T-helper 2 cell treated with Interferon-gamma antibody and Interleukin-4, amounts not matched to agents 5 μg/mL and 100 μg/mL, for 36 hours (primary cell): ENCODE measurements around the gene UNC45B.
"Not testable (repeated sequence)": the region's sequence is repeated elsewhere in the genome, so short reads cannot be mapped to it uniquely, and the experiment has no call there.

Experiments used
- DNase-seq: peaks from one replicate; pipeline ENCODE4 v3.0.0; 2021; ENCODE audit warnings: low spot score
- H3K27ac Mint-ChIP-seq: one replicate; pipeline ENCODE4 v1.8.0; 2021; ENCODE audit warnings: mild to moderate bottlenecking, mixed read lengths
- H3K27me3 Mint-ChIP-seq: one replicate; pipeline ENCODE4 v1.8.0; 2021; ENCODE audit warnings: low read depth, mixed read lengths
- H3K36me3 Mint-ChIP-seq: one replicate; pipeline ENCODE4 v1.8.0; 2021; ENCODE audit warnings: low read depth, mixed read lengths
- H3K4me1 Mint-ChIP-seq: one replicate; pipeline ENCODE4 v1.8.0; 2021; ENCODE audit warnings: low read depth, mixed read lengths
- H3K4me3 Mint-ChIP-seq: one replicate; pipeline ENCODE4 v1.8.0; 2022; ENCODE audit warnings: mild to moderate bottlenecking, moderate library complexity, mixed read lengths
- H3K9me3 Mint-ChIP-seq: one replicate; pipeline ENCODE4 v1.8.0; 2021; ENCODE audit warnings: mixed read lengths

Gene UNC45B

GRCh38 chr17:35191001-35191695 lies 43.5 kb downstream of the UNC45B start:
- no peak overlapping the region for H3K27ac Mint-ChIP-seq
- no peak overlapping the region for H3K4me3 Mint-ChIP-seq

GRCh38 chr17:35192708-35193107 lies 45.1 kb downstream of the UNC45B start:
- peaks cover 23% of the 10 kb centered on the region for H3K4me1 Mint-ChIP-seq
- peaks cover 5% of the 10 kb centered on the region for H3K27me3 Mint-ChIP-seq
- peaks cover 11% of the 10 kb centered on the region for H3K36me3 Mint-ChIP-seq
- H3K4me3 Mint-ChIP-seq: no peak overlapping the region
- H3K9me3 Mint-ChIP-seq: peaks cover 14% of the 10 kb centered on the region
- DNase-seq: no peak
- no peak overlapping the region for H3K27ac Mint-ChIP-seq

More at GRCh38 chr17:35191001-35191695, 43.5 kb downstream of the UNC45B start:
- DNase-seq: no peak
- peaks cover 32% of the 10 kb centered on the region for H3K4me1 Mint-ChIP-seq
- peaks cover 2% of the 10 kb centered on the region for H3K9me3 Mint-ChIP-seq
- H3K27me3 Mint-ChIP-seq: peaks cover 2% of the 10 kb centered on the region
- peaks cover 6% of the 10 kb centered on the region for H3K36me3 Mint-ChIP-seq

DNA sequence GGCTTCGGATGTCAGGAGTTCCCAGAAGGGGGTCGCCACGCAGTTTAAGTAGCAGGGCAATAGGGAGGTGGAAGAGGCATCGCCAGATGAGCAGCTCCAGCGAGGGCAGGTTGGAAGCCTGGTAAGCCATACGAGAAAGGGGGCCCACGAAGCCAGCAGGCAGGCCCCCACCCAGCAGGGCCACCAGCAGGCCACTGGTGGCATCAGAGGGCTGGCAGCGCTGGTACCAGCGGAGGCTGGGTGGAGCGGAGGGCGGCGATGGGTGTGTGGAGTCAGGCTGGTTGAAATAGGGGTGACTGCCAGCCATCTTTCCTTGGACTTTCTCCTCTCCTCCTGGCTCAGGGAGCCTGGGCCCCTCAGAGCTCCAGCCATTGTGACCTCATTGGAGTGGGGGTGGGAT lies 46.4 kb downstream of the UNC45B start, which contains the start of gene SLC35G3:
Gene SLC35G3 (minus strand): TSS at position 393 of the 400 bp plus-strand sequence. CDS start 86 bp downstream, at position 307.
- H3K36me3 Mint-ChIP-seq, H3K27ac Mint-ChIP-seq, H3K27me3 Mint-ChIP-seq, H3K4me3 Mint-ChIP-seq, DNase-seq: not testable (repeated sequence)
- Mint-ChIP-seq H3K4me1 (peaks cover 13% of the 10 kb centered on the region), H3K9me3 (peaks cover 17% of the 10 kb centered on the region)

DNA sequence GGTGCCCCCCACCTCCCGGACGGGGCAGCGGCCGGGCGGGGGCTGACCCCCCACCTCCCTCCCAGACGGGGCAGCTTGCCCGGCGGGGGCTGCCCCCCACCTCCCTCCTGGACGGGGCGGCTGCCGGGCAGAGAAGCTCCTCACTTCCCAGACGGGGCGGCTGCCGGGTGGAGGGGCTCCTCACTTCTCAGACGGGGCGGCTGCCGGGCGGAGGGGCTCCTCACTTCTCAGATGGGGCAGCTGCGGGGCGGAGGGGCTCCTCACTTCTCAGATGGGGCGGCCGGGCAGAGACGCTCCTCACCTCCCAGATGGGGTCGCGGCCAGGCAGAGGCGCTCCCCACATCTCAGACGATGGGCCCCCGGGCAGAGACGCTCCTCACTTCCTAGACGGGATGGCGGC lies 47.4 kb downstream of the UNC45B start:
- H3K27me3 Mint-ChIP-seq, DNase-seq, H3K4me3 Mint-ChIP-seq, H3K4me1 Mint-ChIP-seq, H3K36me3 Mint-ChIP-seq, H3K27ac Mint-ChIP-seq: not testable (repeated sequence)
- H3K9me3 Mint-ChIP-seq: peaks cover 28% of the 10 kb centered on the region

- Mint-ChIP-seq H3K9me3 (peaks cover 62% of the 10 kb centered on the region), H3K36me3 (peaks cover 14% of the 10 kb centered on the region), H3K27me3 (peaks cover 17% of the 10 kb centered on the region)
- not testable (repeated sequence) for H3K27ac Mint-ChIP-seq, H3K4me1 Mint-ChIP-seq, H3K4me3 Mint-ChIP-seq, DNase-seq
Observed at GRCh38 chr17:35202582-35202981, 55.0 kb downstream of the UNC45B start.

- H3K36me3 Mint-ChIP-seq: peaks cover 23% of the 10 kb centered on the region
- peaks cover 9% of the 10 kb centered on the region for H3K27me3 Mint-ChIP-seq
- no peak for DNase-seq
- peaks cover 61% of the 10 kb centered on the region for H3K4me1 Mint-ChIP-seq
- H3K9me3 Mint-ChIP-seq: peaks cover 34% of the 10 kb centered on the region
- H3K4me3 Mint-ChIP-seq: no peak overlapping the region
- H3K27ac Mint-ChIP-seq: peak overlapping the region; percentile 6
Observed at GRCh38 chr17:35210741-35211140, 63.1 kb downstream of the UNC45B start.

DNA sequence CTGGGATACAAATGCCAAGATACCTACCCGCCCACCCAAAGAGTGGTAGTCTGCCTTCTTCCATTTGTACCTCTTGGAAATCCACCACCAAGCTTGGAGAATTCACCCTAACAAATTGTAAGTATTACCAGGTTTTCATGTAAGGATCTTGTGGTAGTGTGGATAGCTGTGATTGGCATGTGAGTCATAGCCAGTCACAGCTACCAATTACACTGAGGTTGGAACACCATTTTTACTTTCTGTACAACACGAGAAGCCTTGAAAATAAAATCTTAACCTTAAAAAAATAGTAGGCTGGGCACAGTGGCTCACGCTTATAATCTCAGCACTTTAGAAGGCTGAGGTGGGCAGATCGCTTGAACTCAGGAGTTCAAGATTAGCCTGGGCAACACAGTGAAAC lies 65.1 kb downstream of the UNC45B start:
- peak overlapping the region; percentile 77 for H3K4me3 Mint-ChIP-seq
- peaks cover 24% of the 10 kb centered on the region for H3K36me3 Mint-ChIP-seq
- peaks cover 26% of the 10 kb centered on the region for H3K9me3 Mint-ChIP-seq
- peaks cover under 1% of the 10 kb centered on the region for H3K27me3 Mint-ChIP-seq
- peak overlapping the region; percentile 97 for H3K27ac Mint-ChIP-seq
- DNase-seq: no peak
- peaks cover 68% of the 10 kb centered on the region for H3K4me1 Mint-ChIP-seq

DNA sequence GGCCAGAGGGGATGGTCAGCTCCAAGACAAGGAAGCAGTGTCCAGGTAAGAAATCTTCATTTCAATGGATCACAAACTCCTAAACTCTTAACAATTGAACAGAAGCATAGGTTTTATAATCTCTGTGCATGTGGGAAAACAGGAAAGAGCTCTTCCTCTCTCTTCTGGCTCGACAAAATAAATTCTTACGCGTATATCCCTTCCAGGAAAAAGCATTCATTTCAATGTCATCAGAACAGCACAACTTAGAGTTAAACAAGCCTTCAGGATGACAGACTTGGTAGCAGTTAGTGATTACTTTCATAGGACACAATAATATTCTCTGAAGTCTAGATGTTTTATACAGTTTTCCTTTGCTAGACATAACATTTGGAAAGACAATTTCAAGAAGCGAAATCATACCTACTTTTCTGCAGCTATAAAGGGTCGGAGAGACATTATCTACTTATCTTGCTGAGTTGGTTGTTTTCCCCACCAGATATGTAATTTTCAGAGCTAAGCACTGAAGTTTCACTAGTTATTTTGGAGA lies 65.9 kb downstream of the UNC45B start:
- Mint-ChIP-seq H3K9me3 (peaks cover 23% of the 10 kb centered on the region), H3K27me3 (no peaks in the 10 kb centered on the region), H3K4me3 (peak overlapping the region; percentile 77), H3K27ac (peak overlapping the region; percentile 97), H3K4me1 (peaks cover 73% of the 10 kb centered on the region), H3K36me3 (peaks cover 27% of the 10 kb centered on the region)
- DNase-seq: no peak

DNA sequence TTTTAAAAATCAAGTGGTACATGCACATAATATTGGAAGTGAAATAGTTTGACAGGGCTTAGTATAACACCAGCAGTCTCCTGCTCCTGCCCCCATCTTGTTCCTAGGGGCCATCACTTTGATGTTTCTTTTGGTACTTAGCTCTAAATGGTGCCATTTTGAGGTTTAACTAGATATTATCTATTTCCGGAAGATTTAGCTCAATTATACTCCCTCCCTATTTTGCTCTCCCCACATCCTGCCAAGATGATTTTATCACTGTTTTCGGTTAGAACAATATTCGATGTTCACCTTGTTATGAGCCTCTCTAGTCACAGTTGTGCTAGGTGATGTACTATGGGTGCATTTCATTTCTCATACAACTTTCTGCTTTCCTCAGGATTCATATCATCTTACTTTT lies 66.6 kb downstream of the UNC45B start:
- DNase-seq: peak; percentile 63
- H3K4me1 Mint-ChIP-seq: peaks cover 76% of the 10 kb centered on the region
- peak overlapping the region; percentile 77 for H3K4me3 Mint-ChIP-seq
- H3K9me3 Mint-ChIP-seq: peaks cover 23% of the 10 kb centered on the region
- peak overlapping the region; percentile 97 for H3K27ac Mint-ChIP-seq
- H3K36me3 Mint-ChIP-seq: peaks cover 32% of the 10 kb centered on the region
- no peaks in the 10 kb centered on the region for H3K27me3 Mint-ChIP-seq

- H3K27ac Mint-ChIP-seq: peak overlapping the region; percentile 97
- peaks cover 18% of the 10 kb centered on the region for H3K9me3 Mint-ChIP-seq
- peaks cover 29% of the 10 kb centered on the region for H3K36me3 Mint-ChIP-seq
- peak; percentile 43 for DNase-seq
- no peaks in the 10 kb centered on the region for H3K27me3 Mint-ChIP-seq
- H3K4me3 Mint-ChIP-seq: peak overlapping the region; percentile 77
- peaks cover 79% of the 10 kb centered on the region for H3K4me1 Mint-ChIP-seq
Observed at GRCh38 chr17:35214631-35215273, 67.1 kb downstream of the UNC45B start.

DNA sequence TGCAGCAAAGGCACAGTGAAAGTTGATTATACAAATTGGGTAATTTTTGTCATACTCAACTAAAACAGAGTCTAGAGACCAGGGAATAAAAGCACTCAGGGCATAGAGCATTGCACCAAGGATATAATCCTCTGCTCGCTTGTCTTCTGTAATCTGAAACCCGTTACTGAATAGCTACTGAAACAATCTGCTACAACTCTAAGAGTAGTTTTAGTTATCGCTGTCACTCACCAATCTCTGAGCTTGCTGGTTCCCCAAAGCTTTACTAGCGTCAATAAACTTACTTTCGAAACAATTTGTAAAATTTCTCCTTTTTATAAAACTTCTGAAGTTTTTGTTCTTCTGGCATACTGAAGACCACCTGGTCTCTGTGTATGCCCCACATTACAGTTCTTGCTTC lies 69.5 kb downstream of the UNC45B start:
- Mint-ChIP-seq H3K4me1 (peaks cover 74% of the 10 kb centered on the region), H3K36me3 (peaks cover 27% of the 10 kb centered on the region), H3K27ac (peak overlapping the region; percentile 32), H3K4me3 (peak overlapping the region; percentile 21), H3K27me3 (no peaks in the 10 kb centered on the region), H3K9me3 (peaks cover 15% of the 10 kb centered on the region)
- DNase-seq: no peak

GRCh38 chr17:35218915-35219314 lies 71.3 kb downstream of the UNC45B start:
- no peak for DNase-seq
- H3K27ac Mint-ChIP-seq: peak overlapping the region; percentile 93

GRCh38 chr17:35222452-35222851 lies 74.8 kb downstream of the UNC45B start:
- Mint-ChIP-seq H3K36me3 (peaks cover 39% of the 10 kb centered on the region), H3K4me1 (peaks cover 33% of the 10 kb centered on the region), H3K27me3 (no peaks in the 10 kb centered on the region), H3K9me3 (peaks cover 33% of the 10 kb centered on the region), H3K27ac (no peak overlapping the region), H3K4me3 (no peak overlapping the region)
- no peak for DNase-seq

More at GRCh38 chr17:35218915-35219314, 71.3 kb downstream of the UNC45B start:
- H3K4me1 Mint-ChIP-seq: peaks cover 56% of the 10 kb centered on the region
- H3K4me3 Mint-ChIP-seq: peak overlapping the region; percentile 75
- no peaks in the 10 kb centered on the region for H3K27me3 Mint-ChIP-seq
- H3K36me3 Mint-ChIP-seq: peaks cover 32% of the 10 kb centered on the region
- H3K9me3 Mint-ChIP-seq: peaks cover 24% of the 10 kb centered on the region

DNA sequence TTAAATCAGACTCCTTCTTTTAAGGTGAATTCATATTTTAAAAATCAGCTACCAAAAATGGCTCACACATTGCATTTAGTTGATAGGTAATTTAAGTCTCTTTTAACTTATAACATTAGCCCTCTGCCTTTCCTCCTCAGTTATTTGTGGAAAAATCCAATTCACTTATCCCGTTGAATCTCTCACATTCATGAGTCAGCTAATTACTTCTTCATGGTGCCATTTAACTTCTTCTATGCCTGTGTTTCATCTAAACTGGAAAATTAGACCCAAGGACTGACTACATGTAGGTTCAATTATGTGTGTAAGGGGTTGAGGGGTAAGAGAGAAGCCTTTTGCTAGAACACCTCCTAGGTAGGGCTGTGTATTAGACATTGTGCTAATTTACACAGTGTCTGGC lies 76.8 kb downstream of the UNC45B start:
- H3K27ac Mint-ChIP-seq: no peak overlapping the region
- peaks cover 36% of the 10 kb centered on the region for H3K9me3 Mint-ChIP-seq
- H3K27me3 Mint-ChIP-seq: no peaks in the 10 kb centered on the region
- DNase-seq: no peak
- no peak overlapping the region for H3K4me3 Mint-ChIP-seq
- H3K4me1 Mint-ChIP-seq: peaks cover 19% of the 10 kb centered on the region
- H3K36me3 Mint-ChIP-seq: peaks cover 35% of the 10 kb centered on the region
